Stimulated activated CD4-positive, alpha-beta T cell treated with anti-CD3 and anti-CD28 coated beads, Interleukin-4, amount 100 ng/mL, for 24 hours (primary cell): Measurements from ENCODE around the gene VIP.
"Not testable (repeated sequence)": the region's sequence is repeated elsewhere in the genome, so short reads cannot be mapped to it uniquely, and the experiment has no call there.

Experiments
- DNase-seq: peaks from one replicate; pipeline ENCODE4 v3.0.0-alpha.2; 2020

VIP gene

GRCh38 chr6:152750694-152751093, at the start of gene VIP:
TSS of gene VIP (plus strand) at chr6:152750797. CDS start at chr6:152752178, 1,381 bp downstream.
- no peak for DNase-seq

DNA sequence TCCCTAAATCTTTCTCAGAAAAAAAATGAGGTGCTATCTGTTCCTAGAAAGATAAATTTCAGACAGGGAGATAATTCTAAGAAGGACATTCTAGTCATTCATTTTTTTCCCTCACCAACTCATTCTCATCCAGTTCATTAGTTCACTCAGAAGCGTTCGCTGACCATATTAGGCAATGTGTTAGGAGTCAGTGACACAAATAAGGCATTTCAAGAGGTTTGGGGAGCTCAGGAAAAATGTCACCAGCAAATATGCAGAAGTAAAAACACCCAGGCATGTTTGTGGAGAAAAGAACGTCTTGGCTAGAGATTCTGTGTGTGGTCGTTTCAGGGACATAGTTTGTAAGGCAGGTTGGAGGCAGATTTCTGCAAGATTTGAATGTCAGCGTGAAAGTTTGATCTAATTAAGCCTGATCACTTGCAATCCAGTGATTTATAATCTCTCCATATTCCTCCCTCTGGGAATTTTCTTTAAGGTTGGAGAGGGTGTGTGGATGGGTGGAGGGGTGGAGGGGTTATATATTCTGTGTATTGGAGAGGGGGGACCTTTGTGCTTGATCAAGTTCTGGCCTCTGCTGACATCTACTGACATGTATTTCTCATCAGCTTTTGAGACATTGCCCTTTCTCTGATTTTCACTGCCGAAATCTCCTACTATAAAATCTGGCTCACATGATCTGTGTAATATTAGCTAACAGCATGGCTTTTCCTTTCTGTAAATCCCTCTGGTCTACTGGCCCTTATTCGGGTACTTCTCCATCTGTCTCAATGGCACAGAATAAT, 49.3 kb upstream of the VIP start:
- no peak for DNase-seq

DNA sequence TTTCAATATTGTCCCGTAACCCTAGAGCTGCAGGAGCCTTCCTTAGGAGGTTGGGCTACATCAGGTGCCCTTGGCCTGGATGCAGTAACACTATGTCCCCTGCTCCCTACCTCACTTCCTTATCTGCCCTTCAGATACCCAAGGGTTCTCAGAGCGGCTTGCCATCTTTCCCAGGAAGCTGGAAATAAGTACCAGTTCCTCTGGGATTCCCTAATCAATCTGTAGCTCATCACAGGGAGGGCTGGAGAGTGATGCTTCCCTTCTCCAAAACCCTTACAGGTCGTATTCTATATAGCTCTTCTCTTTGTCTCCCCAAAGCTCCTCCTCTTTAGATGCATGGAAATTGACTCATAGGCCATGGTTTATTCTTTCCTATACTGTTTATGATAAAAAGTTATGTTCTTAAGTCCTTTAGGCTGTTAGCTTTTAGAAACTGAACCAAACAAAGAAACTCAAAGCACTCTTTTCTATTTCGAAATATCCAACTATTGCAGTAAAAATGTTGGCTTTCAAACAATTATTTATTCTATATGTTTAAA, 48.7 kb upstream of the VIP start:
- DNase-seq = no peak

DNA sequence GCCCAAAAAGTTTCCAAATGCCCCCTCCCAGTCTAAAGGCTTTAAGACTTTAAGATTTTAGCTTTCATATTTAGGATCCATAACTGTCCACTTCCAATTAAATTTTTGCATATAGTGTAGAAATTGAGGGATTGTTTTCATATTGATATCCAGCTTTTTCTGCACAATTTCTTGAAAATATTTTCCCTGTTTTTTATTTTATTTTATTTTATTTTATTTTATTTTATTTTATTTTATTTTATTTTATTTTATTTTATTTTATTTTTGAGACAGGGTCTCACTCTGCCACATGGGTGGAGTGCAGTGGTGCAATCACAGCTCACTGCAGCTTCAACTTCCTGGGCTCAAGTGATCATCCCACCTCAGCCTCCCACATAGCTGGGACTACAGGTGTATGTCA, 46.8 kb upstream of the VIP start:
- not testable (repeated sequence) for DNase-seq

DNA sequence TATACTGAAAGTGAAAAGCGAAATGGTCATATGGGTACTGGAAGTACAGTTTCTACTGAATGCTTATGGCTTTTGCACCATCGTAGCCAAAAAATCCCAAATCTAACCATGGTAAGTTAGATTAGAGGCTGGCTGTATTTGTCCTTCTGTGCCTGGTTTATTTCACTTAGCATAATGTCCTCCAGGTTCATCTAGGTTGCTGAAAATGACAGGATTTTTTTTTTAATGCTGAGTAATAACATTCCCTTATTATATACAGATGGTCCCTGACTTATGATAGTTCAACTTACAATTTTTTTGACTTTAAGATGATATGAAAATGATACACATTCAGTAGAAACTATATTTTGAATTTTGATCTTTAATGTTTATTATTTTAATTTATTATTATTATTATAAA, 45.3 kb upstream of the VIP start:
- no peak for DNase-seq

DNA sequence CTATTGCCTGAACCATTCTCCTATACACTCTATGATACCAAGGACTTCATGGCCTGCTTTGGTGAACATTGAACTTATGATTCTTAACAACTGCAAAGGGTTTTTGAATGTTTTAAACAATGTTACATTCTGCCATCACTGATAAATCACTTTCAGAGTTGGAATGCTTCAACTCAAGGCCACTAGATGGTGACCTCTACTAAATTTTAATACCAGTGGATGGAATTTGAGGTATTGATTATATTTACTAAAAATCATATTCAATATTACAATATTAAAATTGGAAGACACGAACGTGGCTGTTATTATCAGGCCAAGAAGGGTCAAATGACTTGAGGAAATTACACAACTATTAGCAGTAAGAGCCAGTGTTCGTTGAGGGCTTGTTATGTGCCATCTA, 34.3 kb upstream of the VIP start:
- no peak for DNase-seq

GRCh38 chr6:152720974-152721373, 29.6 kb upstream of the VIP start:
- no peak for DNase-seq

GRCh38 chr6:152721956-152722355, 28.6 kb upstream of the VIP start:
- no peak for DNase-seq

DNA sequence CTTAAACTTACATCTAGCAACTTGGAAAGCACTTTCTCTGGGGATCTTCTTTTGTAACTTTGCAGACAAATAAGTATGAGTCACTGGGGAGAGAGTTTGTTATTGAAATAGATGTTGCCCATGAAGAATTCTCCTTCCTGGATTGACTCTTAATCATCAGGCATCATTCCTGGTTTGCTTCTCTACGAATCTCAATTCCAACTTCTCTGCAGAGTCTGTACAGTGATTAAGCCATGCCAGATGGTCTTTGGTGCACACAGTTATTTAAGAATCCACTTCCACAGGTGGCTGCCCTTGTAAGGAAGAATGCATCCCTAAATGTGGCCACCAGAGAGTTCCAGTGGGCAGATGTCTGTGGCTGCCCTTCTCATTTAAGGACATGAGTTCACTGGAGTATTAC, 27.2 kb upstream of the VIP start:
- no peak for DNase-seq

- no peak for DNase-seq
Observed at GRCh38 chr6:152726313-152726712, 24.3 kb upstream of the VIP start.

DNA sequence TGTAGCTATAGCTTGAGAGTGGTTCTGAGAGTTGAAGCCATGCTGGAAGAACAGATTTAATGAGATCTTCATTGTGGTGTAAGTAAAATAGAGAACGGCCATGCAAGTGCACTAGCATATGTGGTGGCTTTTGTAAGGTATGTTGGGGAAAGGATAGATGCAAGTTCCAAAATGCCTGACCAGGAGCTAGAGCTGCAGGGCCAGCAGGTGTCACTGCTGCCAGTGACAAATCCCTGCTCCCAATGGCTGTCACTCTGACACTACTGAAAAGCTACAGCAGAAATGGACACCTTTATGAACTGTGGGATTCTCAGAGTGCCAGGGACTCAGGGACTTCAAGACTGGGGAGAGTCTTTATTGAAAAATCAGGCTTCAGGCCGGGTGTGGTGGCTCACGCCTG, 23.1 kb upstream of the VIP start:
- DNase-seq = no peak

GRCh38 chr6:152734630-152735029, 16.0 kb upstream of the VIP start:
- DNase-seq = no peak

- no peak for DNase-seq
Observed at GRCh38 chr6:152736687-152737273, 13.8 kb upstream of the VIP start.

DNA sequence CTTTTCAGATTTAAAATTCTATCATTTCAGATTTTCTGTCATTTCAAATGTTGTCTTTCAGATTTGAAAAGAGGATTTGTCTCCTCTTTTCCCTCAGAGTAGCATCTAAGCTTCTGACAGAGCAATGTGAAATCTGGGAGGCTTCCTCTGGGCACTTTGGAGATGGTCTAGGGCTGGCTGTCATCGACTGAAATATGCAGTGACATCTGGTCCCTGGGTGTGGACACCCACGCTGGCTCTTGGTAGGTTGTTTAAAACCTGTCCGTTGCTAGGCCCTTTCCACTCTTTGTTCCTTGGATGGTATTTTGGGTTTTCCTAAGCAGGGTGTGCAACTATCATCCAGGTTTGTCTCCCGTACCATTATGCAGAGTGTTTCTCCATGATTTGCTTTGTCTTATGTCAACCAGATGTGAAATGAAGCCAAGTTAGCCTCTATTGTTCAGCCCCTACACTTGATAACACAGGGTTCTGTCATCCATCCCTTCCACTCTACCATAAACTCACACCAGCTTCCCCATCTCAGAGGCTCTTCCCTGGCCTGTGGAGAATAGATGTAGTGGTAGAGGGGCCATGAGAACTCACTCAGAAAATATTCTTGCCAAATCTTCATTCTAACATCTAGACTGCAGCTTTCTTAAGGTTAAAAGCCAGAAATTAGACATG, 5.0 kb upstream of the VIP start:
- no peak for DNase-seq

DNA sequence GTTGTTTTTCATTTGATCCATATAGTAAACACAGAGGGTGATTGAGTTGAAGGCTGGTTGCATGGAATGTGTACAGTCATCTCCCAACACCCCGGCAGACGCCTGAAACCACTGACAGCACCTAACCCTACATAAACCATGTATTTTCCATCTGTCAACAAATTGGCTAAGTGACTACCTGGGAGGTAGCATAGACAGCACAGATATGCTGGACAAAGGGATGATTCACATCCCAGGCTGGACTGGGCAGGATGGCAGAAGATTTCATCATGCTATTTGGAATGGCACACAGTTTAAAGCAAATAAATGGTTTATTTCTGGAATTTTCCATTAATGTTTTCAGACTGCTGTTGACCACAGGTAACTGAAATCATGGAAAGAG, 4.4 kb upstream of the VIP start:
- DNase-seq = no peak

GRCh38 chr6:152748843-152749242, 1.8 kb upstream of the VIP start:
- no peak for DNase-seq

DNA sequence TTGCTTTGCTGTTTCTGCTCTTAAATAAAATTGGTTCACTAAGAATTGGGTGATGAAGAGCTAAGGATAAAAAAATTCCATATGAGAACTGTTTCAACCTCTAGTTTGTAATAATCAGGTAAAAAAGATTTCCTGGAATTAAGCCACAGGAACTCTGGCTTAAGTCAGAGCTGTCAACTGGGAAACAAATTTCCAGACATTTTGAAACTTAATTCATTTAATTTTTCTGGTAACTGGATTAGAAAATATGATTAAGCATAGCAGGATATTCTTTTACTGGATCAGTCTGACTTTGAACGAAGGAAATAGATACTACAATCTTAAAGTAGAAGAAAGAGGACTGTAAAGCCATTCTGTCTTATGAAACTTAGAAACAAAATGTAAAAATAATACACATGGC, 1.3 kb upstream of the VIP start:
- DNase-seq = no peak

DNA sequence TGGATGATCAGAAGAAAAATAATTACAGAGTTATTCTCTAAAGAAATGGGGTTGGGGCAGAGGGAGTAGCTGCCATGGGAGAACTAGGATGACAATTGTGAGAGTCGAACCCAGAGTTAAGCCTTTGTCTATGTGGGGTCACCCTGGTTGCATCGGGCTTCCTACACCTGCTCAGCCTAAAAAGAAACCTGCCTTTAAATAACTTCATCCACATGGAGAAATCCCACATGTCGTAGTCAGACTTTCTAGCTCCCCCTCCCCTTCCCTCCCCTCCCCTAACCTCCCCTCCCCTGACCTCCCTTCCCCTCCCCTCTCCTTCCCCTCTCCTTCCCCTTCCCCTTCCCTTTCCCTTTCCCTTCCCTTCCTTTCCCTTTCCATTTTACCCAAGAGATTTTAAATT, 14.7 kb downstream of the VIP start:
- no peak for DNase-seq

- DNase-seq = no peak
Observed at GRCh38 chr6:152769159-152769558, 18.6 kb downstream of the VIP start.

- DNase-seq = no peak
Observed at GRCh38 chr6:152769993-152770392, 19.4 kb downstream of the VIP start.

DNA sequence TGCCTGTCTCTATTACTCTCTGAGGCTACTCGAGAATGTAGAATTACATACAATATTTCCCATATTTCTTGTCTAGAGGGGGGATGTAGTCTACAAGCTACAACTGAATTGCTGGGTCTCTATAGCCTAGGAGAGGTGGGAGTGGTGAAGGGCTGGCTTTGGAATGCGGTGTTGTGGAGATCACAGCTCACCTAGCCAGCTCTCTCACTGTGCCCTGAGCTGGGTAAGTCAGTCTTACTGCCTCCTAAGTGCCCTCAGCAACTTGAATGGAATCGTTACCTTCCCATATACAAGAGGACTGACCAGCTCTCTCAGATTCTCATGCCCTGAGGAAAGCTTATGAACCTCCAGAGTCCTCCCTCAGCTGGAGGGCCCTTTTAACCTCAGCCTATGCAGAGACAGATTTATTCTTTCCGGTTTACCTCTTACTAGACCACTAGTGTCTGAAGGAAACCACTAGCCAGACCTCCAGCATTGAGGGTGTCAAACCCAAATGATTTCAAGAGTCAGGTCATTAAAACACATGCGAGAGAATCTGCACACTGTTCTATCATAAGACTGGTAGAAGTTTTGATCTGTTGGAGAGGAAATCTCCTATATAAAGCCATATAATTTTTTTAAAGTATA, 20.6 kb downstream of the VIP start:
- DNase-seq = no peak

GRCh38 chr6:152775428-152775827, 24.8 kb downstream of the VIP start:
- no peak for DNase-seq

- DNase-seq = no peak
Observed at GRCh38 chr6:152776833-152777232, 26.2 kb downstream of the VIP start.
